ENCODE results near the gene FKBP3. TPM values are rescaled to one million over a fixed set of nuclear protein-coding genes. Genes with fewer than 3 reads are reported as not detected.

Gene FKBP3
- total and polyA plus RNA-seq, 2 of the 13 experiments (the other 11 are each of a cell fraction or from before 2014, with no cell fraction given), result 57.0 to 87.6 TPM

GRCh38 chr14:45134051-45134958 is at the start of gene FKBP3 (continued):
- peak; percentile 44 for TF ChIP-seq E2F1 (CRISPR knock-in tag; IDR thresholded peaks at IDR 0.05)
- peak; percentile 37; the same call in 1 of the 2 replicates for TF ChIP-seq ZHX2 (IDR thresholded peaks at IDR 0.05; ENCODE audit: low read depth)
- TF ChIP-seq ZHX2 (CRISPR knock-in tag; IDR thresholded peaks at IDR 0.05; ENCODE audit: borderline replicate concordance), result no peak
- TF ChIP-seq IRF1 (CRISPR knock-in tag; IDR thresholded peaks at IDR 0.05; ENCODE audit: low read depth), result no peak
- no peak; the same call in 1 of the 2 replicates for TF ChIP-seq ZNF431 (CRISPR knock-in tag; IDR thresholded peaks at IDR 0.05; ENCODE audit: borderline replicate concordance, low read depth)
- peak; percentile 97 for TF ChIP-seq ZNF784 (CRISPR knock-in tag; IDR thresholded peaks at IDR 0.05; ENCODE audit: borderline replicate concordance)
- no peak; the same call in 1 of the 2 replicates for TF ChIP-seq ARNT2 (CRISPR knock-in tag; IDR thresholded peaks at IDR 0.05; ENCODE audit: low read depth)
- no peak for TF ChIP-seq ZNF589 (CRISPR knock-in tag; conservative IDR thresholded peaks at IDR 0.05)
- peak; percentile 40 for TF ChIP-seq AGO1 (IDR thresholded peaks at IDR 0.05; ENCODE audit: low read depth, low read length, poor library complexity, severe bottlenecking)
- TF ChIP-seq ZNF709 (CRISPR knock-in tag; IDR thresholded peaks at IDR 0.05), result peak; percentile 64; the same call in 1 of the 2 replicates
- TF ChIP-seq EHMT2 (IDR thresholded peaks at IDR 0.05; ENCODE audit: borderline replicate concordance, low read depth, low read length), result no peak
- TF ChIP-seq CHD2 (IDR thresholded peaks at IDR 0.05; ENCODE audit: low read depth, low read length), result 0 out of 2 replicates have a peak, but pooled peaks have one; percentile 33
- TF ChIP-seq ZBTB8A (CRISPR knock-in tag; IDR thresholded peaks at IDR 0.05; ENCODE audit: borderline replicate concordance, low read depth), result no peak
- no peak for TF ChIP-seq MXD1 (CRISPR knock-in tag; IDR thresholded peaks at IDR 0.05)
- 0 out of 2 replicates have a peak, but pooled peaks have one; percentile 47 for TF ChIP-seq ZNF343 (CRISPR knock-in tag; IDR thresholded peaks at IDR 0.05)
- TF ChIP-seq SP2 (CRISPR knock-in tag; IDR thresholded peaks at IDR 0.05), result peak; percentile 88
- peak; percentile 88 for TF ChIP-seq PBX2 (CRISPR knock-in tag; IDR thresholded peaks at IDR 0.05)
